Activated T-helper 2 cell treated with anti-CD3 and anti-CD28 coated beads, Interferon-gamma antibody, Interleukin-2, Interleukin-4, amounts not matched to agents 10 μg/mL and 5 μg/mL and 100 μg/mL, durations not matched to agents 14 hours and 24 hours and 36 hours (primary cell): ENCODE data around the gene AP2A1. TPM values are rescaled to one million over a fixed set of nuclear protein-coding genes. Genes with fewer than 3 reads are reported as not detected.
A peak's percentile ranks its signal among the peaks of the same experiment; 100 is the strongest.

Experiments used
- DNase-seq: peaks from one replicate; pipeline ENCODE4 v3.0.0; 2021; ENCODE audit warnings: low spot score
- H3K27ac Mint-ChIP-seq: one replicate; pipeline ENCODE4 v1.8.0; 2021; ENCODE audit warnings: mixed read lengths
- H3K27me3 Mint-ChIP-seq: one replicate; pipeline ENCODE4 v1.8.0; 2021; ENCODE audit warnings: low read depth, mixed read lengths
- H3K36me3 Mint-ChIP-seq: one replicate; pipeline ENCODE4 v1.8.0; 2021; ENCODE audit warnings: low read depth, mixed read lengths
- H3K4me1 Mint-ChIP-seq: one replicate; pipeline ENCODE4 v1.8.0; 2021; ENCODE audit warnings: low read depth, mixed read lengths
- H3K4me3 Mint-ChIP-seq: one replicate; pipeline ENCODE4 v1.8.0; 2021; ENCODE audit warnings: low read depth, mild to moderate bottlenecking, moderate library complexity, mixed read lengths
- H3K9me3 Mint-ChIP-seq: one replicate; pipeline ENCODE4 v1.8.0; 2021; ENCODE audit warnings: mixed read lengths
- intact Hi-C: fragments of 100-400 bp; cut with micrococcal nuclease; formaldehyde crosslinking; loops from one replicate; pipeline ENCODE4 v1.15.1; 2023
- total RNA-seq: library from RNA; stranded (reverse); gene quantifications from 2 replicates; pipeline ENCODE4 v1.2.3, GENCODE V29; 2022

The AP2A1 gene
- total RNA-seq, 1 donor from 2014 or later = 61.9 TPM

DNA sequence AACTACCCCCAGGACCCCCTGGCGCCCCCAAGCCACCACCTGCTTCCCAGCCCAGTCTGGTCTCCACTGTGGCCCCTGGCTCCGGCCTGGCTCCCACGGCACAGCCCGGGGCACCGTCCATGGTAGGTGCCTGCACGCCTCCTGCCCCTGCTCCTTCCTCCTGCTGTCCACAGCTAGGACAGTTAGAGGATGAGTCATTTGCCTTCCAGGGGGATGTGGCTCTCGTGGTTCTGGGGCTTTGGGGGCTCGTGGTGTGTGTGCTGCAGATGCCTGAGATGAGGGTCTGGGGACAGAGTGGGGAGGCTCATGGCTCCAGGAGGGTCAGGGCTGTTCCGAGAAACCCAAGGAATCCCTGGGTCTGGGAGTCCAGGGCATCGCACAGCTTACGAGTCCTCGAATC is 64.0 kb downstream of the AP2A1 start:
- no peak overlapping the region for H3K4me3 Mint-ChIP-seq
- H3K9me3 Mint-ChIP-seq = no peaks in the 10 kb centered on the region
- no peak for DNase-seq

DNA sequence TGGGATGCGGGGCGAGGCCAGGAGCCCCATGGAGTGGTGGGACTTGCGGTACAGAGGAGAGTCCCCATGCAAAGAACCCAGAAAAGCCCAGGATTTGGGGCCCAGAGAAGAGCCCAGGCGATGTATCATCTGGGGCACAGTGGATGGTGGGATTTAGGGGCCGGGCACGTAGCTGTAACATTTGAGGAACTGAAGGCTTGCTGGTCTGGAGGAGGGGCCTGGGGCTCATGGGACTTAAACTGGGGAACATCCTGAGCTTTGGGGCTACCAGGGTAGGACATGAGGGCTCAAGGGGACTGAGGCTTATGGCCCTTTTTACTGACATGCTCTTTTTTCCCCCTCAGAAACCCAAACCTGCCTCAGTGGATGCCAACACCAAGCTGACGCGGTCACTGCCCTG is 64.8 kb downstream of the AP2A1 start:
- no peak overlapping the region for H3K4me3 Mint-ChIP-seq
- no peak for DNase-seq
- H3K36me3 Mint-ChIP-seq = peaks cover 36% of the 10 kb centered on the region
- no peak overlapping the region for H3K27ac Mint-ChIP-seq
- no peaks in the 10 kb centered on the region for H3K9me3 Mint-ChIP-seq
- no peaks in the 10 kb centered on the region for H3K27me3 Mint-ChIP-seq
- intact Hi-C loops = no loop called here
- H3K4me1 Mint-ChIP-seq = peaks cover 3% of the 10 kb centered on the region

More for the DNA sequence above, 64.0 kb downstream of the AP2A1 start:
- Mint-ChIP-seq H3K36me3 (peaks cover 38% of the 10 kb centered on the region), H3K27ac (no peak overlapping the region), H3K4me1 (peaks cover 3% of the 10 kb centered on the region), H3K27me3 (no peaks in the 10 kb centered on the region)
- intact Hi-C loops = no loop called here

- H3K9me3 Mint-ChIP-seq = no peaks in the 10 kb centered on the region
- peak overlapping the region; percentile 49 for H3K27ac Mint-ChIP-seq
- intact Hi-C loops = no loop called here
- no peak overlapping the region for H3K4me3 Mint-ChIP-seq
- no peak for DNase-seq
- H3K27me3 Mint-ChIP-seq = no peaks in the 10 kb centered on the region
- peaks cover 32% of the 10 kb centered on the region for H3K36me3 Mint-ChIP-seq
- H3K4me1 Mint-ChIP-seq = peaks cover 3% of the 10 kb centered on the region
These were observed 65.8 kb downstream of the AP2A1 start for GRCh38 chr19:49832556-49832955.

DNA sequence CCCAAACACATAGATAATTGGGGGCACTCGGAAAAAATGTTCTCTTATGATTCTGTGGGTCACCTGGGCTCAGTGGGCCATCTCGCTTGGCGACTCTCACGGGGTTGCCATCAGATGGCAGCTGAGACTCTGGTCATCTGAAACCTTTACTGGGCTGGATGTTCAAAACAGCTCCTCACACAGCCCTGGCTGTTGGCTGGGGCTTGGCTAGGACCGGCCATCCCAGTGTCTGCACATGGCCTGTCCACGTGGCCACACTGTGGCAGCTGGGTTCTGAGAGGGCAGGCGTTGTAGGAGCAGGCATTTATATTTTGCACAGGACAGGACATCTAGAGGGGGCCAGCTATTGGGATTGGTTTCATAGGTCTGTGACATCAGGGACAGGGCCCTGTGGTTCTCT is 66.8 kb downstream of the AP2A1 start:
- Mint-ChIP-seq H3K27ac (no peak overlapping the region), H3K36me3 (peaks cover 35% of the 10 kb centered on the region), H3K4me1 (peaks cover 3% of the 10 kb centered on the region), H3K4me3 (no peak overlapping the region), H3K9me3 (no peaks in the 10 kb centered on the region), H3K27me3 (no peaks in the 10 kb centered on the region)
- intact Hi-C loops = no loop called here
- DNase-seq = no peak

DNA sequence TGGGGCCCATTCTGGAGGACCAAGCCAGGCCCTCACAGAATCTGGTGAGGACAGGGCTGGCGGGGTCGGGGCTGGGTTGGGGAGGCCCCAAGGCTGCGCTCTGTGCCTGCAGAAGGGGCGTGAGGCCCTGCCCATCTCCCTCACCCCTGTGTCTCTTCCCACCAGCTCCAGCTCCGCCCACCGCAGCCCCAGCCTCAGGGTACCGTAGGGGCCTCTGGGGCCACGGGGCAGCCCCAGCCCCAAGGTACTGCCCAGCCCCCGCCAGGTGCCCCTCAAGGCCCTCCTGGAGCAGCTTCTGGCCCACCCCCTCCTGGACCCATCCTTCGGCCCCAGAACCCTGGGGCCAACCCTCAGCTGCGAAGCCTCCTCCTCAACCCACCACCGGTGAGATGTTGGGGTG is 68.8 kb downstream of the AP2A1 start:
- intact Hi-C loops = no loop called here
- H3K36me3 Mint-ChIP-seq = peaks cover 44% of the 10 kb centered on the region
- no peak for DNase-seq
- H3K4me3 Mint-ChIP-seq = no peak overlapping the region
- no peaks in the 10 kb centered on the region for H3K27me3 Mint-ChIP-seq
- H3K27ac Mint-ChIP-seq = no peak overlapping the region
- no peaks in the 10 kb centered on the region for H3K9me3 Mint-ChIP-seq
- peaks cover 3% of the 10 kb centered on the region for H3K4me1 Mint-ChIP-seq

- intact Hi-C loops = no loop called here
- DNase-seq = no peak
- H3K4me1 Mint-ChIP-seq = peaks cover 3% of the 10 kb centered on the region
- H3K9me3 Mint-ChIP-seq = no peaks in the 10 kb centered on the region
- peaks cover 43% of the 10 kb centered on the region for H3K36me3 Mint-ChIP-seq
- H3K27ac Mint-ChIP-seq = no peak overlapping the region
- no peak overlapping the region for H3K4me3 Mint-ChIP-seq
- no peaks in the 10 kb centered on the region for H3K27me3 Mint-ChIP-seq
These were observed 69.6 kb downstream of the AP2A1 start for GRCh38 chr19:49836176-49837008.

DNA sequence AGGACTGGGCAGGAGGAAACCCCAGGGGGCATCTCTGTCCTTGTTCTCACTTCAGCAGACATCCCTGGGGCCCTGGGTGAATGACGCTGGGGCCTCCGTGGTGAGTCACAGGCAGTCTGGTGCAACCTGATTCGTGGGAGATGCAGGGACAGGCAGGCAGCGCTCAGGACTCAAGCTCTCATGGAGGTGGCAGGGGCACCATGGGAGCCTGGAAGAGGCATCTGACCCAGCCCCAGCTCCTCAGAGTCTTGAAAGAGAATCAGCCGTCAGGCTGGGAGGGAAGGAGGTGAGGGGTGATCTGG is 70.2 kb downstream of the AP2A1 start:
- H3K27me3 Mint-ChIP-seq = no peaks in the 10 kb centered on the region
- peaks cover 40% of the 10 kb centered on the region for H3K36me3 Mint-ChIP-seq
- H3K27ac Mint-ChIP-seq = no peak overlapping the region
- intact Hi-C loops = no loop called here
- no peak for DNase-seq
- H3K4me1 Mint-ChIP-seq = peaks cover 3% of the 10 kb centered on the region
- H3K9me3 Mint-ChIP-seq = no peaks in the 10 kb centered on the region
- no peak overlapping the region for H3K4me3 Mint-ChIP-seq

GRCh38 chr19:49837425-49837824 is 70.6 kb downstream of the AP2A1 start:
- Mint-ChIP-seq H3K4me3 (no peak overlapping the region), H3K9me3 (no peaks in the 10 kb centered on the region), H3K27me3 (no peaks in the 10 kb centered on the region), H3K4me1 (peaks cover 2% of the 10 kb centered on the region), H3K27ac (no peak overlapping the region), H3K36me3 (peaks cover 36% of the 10 kb centered on the region)
- intact Hi-C loops = no loop called here
- DNase-seq = no peak

- DNase-seq = no peak
- Mint-ChIP-seq H3K9me3 (no peaks in the 10 kb centered on the region), H3K4me1 (no peaks in the 10 kb centered on the region), H3K27me3 (no peaks in the 10 kb centered on the region), H3K36me3 (peaks cover 28% of the 10 kb centered on the region), H3K27ac (no peak overlapping the region), H3K4me3 (no peak overlapping the region)
- intact Hi-C loops = no loop called here
These were observed 72.2 kb downstream of the AP2A1 start for GRCh38 chr19:49838885-49839588.

GRCh38 chr19:49839713-49840112 is 72.9 kb downstream of the AP2A1 start:
- intact Hi-C loops = no loop called here
- H3K27me3 Mint-ChIP-seq = no peaks in the 10 kb centered on the region

GRCh38 chr19:49840321-49840720 is 73.5 kb downstream of the AP2A1 start:
- Mint-ChIP-seq H3K27me3 (no peaks in the 10 kb centered on the region), H3K27ac (no peak overlapping the region), H3K4me3 (no peak overlapping the region), H3K4me1 (no peaks in the 10 kb centered on the region), H3K36me3 (peaks cover 20% of the 10 kb centered on the region), H3K9me3 (no peaks in the 10 kb centered on the region)
- no peak for DNase-seq
- intact Hi-C loops = no loop called here

More at GRCh38 chr19:49839713-49840112, 72.9 kb downstream of the AP2A1 start:
- H3K36me3 Mint-ChIP-seq = peaks cover 26% of the 10 kb centered on the region
- H3K4me3 Mint-ChIP-seq = no peak overlapping the region
- no peaks in the 10 kb centered on the region for H3K9me3 Mint-ChIP-seq
- no peak for DNase-seq
- H3K4me1 Mint-ChIP-seq = no peaks in the 10 kb centered on the region
- no peak overlapping the region for H3K27ac Mint-ChIP-seq

DNA sequence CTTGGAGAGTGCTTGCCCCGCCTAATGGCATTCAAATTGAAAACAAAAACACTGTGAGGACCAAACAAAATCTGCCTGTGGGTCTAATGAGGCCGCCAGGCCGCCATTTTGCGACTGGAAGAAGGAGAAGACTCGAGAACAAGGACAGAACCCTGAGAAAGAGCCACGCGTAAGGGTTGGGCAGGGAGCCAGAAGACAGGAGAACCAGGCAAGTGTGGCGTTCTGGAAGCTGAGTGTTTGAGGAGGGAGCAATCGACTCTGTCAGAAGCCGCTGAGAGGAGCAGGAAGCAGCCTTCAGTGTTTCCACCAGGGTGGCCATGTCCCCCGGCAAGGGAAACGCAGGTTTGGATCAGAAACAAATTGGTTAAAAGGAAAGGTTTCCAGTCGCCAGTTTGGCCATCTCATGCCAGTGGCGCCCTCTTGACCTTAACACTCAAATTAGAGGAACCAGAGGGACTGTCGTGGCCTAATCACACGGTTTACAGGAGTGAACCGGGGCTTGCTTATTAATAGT is 74.0 kb downstream of the AP2A1 start:
- H3K27me3 Mint-ChIP-seq = no peaks in the 10 kb centered on the region
- no peaks in the 10 kb centered on the region for H3K9me3 Mint-ChIP-seq

DNA sequence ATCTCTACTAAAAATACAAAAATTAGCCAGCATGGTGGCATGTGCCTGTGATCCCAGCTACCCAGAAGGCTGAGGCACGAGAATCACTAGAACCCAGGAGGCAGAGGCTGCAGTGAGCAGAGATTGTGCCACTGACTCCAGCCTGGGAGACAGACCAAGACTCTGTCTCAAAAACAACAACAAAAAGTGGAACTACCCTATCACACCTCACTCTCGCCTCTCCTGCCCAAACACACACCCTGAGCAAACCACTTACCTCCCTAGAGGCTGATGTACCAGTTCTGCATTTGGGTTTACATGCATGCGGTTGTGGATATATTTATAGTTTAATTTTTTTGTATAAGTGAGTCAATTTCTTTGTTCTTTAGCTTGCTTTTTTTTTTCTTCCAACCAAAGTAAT is 76.5 kb downstream of the AP2A1 start:
- Mint-ChIP-seq H3K9me3 (no peaks in the 10 kb centered on the region), H3K4me1 (peaks cover 6% of the 10 kb centered on the region), H3K27ac (no peak overlapping the region), H3K27me3 (no peaks in the 10 kb centered on the region), H3K36me3 (peaks cover 13% of the 10 kb centered on the region), H3K4me3 (no peak overlapping the region)
- no peak for DNase-seq
- intact Hi-C loops = no loop called here

More for the DNA sequence above, 74.0 kb downstream of the AP2A1 start:
- Mint-ChIP-seq H3K27ac (no peak overlapping the region), H3K36me3 (peaks cover 20% of the 10 kb centered on the region), H3K4me3 (no peak overlapping the region), H3K4me1 (no peaks in the 10 kb centered on the region)
- intact Hi-C loops = no loop called here
- no peak for DNase-seq
